ENCODE data around the gene NOP14. TPM values are rescaled to one million over a fixed set of nuclear protein-coding genes. Genes with fewer than 3 reads are reported as not detected.
A peak's percentile ranks its signal among the peaks of the same experiment; 100 is the strongest.
"Not testable (repeated sequence)": the region's sequence is repeated elsewhere in the genome, so short reads cannot be mapped to it uniquely, and the experiment has no call there.

The NOP14 gene
- total RNA-seq, 1 experiment from 2014 or later = 19.2 TPM

DNA sequence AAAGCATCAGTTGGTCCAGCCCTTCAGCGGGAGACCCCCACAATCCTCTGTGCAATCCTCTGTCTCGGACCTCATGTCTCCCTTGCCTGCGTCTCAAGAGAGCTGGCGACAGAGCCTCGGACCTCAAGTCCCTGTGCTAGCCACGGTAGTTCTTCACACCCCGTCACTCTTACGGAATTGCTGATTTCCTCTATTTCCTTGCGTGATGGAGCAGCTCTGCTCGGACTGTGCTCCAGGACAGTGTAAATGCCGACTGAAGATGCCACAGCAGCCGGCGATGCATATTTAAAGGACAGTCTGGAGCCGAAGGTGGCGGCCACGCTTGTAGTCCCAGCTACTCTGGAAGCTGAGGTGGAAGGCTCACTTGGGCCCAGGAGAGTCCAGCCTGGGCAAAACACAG lies 2.1 kb upstream of the NOP14 start:
- Histone ChIP-seq H3K4me3 (ENCODE audit: low read length) (no peak overlapping the region), H3K9me2 (replicated peaks; ENCODE audit: insufficient read depth, low read length) (no peaks in the 10 kb centered on the region), H3K9me3 (ENCODE audit: low read length) (no peaks in the 10 kb centered on the region), H3K27ac (ENCODE audit: low read length) (no peak overlapping the region), H3K79me2 (ENCODE audit: low read length) (peaks cover 22% of the 10 kb centered on the region), H3K9ac (ENCODE audit: low read length) (no peak overlapping the region), H3K27me3 (ENCODE audit: low read length) (no peaks in the 10 kb centered on the region), H2AFZ (ENCODE audit: low read length) (no peak overlapping the region), H3K4me1 (ENCODE audit: low read length) (peaks cover 18% of the 10 kb centered on the region), H4K20me1 (ENCODE audit: insufficient read depth, low read depth, low read length) (peaks cover 16% of the 10 kb centered on the region; the same call in 1 of the 2 replicates), H3K4me2 (ENCODE audit: low read depth, low read length, poor library complexity, severe bottlenecking) (no peak overlapping the region), H3K36me3 (ENCODE audit: insufficient read depth, low read length) (peaks cover 4% of the 10 kb centered on the region; the same call in 1 of the 2 replicates)
- DNase-seq = no peak

DNA sequence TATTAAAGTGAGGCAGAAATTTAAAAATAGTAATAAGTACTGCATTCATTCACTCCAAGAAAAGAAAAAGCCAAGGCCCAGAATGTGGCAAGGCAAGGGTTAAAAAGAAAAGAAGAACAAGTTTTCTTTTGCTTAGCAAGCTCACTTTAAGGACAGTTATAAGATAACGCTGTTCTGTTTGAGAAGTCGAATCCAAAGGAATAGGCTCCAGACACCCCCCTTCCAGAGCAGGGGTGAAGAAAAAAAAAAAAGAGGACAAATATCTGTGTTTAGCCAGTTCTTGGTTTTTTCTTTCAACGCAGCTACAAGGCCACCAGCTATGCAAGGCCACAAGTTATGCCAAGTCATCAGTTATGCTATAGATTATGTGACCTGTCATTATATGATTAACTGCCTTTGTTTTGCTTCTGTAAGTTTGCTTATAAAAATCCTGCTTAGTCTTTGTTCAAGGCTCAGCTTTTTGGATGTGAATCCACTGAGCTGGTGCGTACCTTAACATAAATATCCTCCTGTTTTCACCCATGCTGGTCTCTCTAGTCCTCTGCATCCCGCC lies 1.6 kb upstream of the NOP14 start:
- peaks cover 7% of the 10 kb centered on the region; the same call in 1 of the 2 replicates for H3K36me3 ChIP-seq (ENCODE audit: insufficient read depth, low read length)
- H2AFZ ChIP-seq (ENCODE audit: low read length) = no peak overlapping the region
- peak overlapping the region; percentile 92; the same call in 1 of the 2 replicates for H3K9ac ChIP-seq (ENCODE audit: low read length)
- no peak overlapping the region for H3K27ac ChIP-seq (ENCODE audit: low read length)
- H3K27me3 ChIP-seq (ENCODE audit: low read length) = no peaks in the 10 kb centered on the region
- peaks cover 27% of the 10 kb centered on the region for H3K79me2 ChIP-seq (ENCODE audit: low read length)
- no peak for DNase-seq
- no peaks in the 10 kb centered on the region for H3K9me3 ChIP-seq (ENCODE audit: low read length)
- H3K4me1 ChIP-seq (ENCODE audit: low read length) = peaks cover 18% of the 10 kb centered on the region
- H3K9me2 ChIP-seq (replicated peaks; ENCODE audit: insufficient read depth, low read length) = no peaks in the 10 kb centered on the region
- peaks cover 19% of the 10 kb centered on the region; the same call in 1 of the 2 replicates for H4K20me1 ChIP-seq (ENCODE audit: insufficient read depth, low read depth, low read length)
- H3K4me2 ChIP-seq (ENCODE audit: low read depth, low read length, poor library complexity, severe bottlenecking) = peak overlapping the region; percentile 94
- H3K4me3 ChIP-seq (ENCODE audit: low read length) = peak overlapping the region; percentile 81

DNA sequence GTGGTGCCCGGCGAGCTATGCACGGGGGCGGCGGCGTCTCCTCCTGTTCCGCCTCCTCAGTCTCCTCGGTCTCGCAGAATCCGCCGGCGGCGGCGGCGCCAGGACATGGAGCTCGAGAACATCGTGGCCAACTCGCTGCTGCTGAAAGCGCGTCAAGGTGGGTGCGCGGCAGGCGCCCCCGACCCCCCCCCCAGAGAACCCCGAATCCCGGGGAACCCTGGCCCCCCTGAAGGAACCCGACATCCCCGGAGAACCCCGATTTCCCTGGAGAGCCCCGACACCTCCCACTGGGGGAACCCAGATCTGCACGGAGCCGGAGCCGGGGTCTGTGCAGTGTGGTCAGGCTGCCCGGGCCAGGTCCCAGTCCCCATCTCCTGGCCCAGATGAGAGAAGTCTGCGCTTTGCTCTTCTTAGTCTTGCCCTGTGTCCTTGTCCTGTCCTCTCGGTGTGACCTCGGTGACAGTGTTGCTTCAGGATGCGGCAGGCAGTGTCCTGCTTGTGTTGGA lies 813 bp upstream of the NOP14 start:
- H3K4me3 ChIP-seq (ENCODE audit: low read length) = peak overlapping the region; percentile 81
- H3K4me2 ChIP-seq (ENCODE audit: low read depth, low read length, poor library complexity, severe bottlenecking) = peak overlapping the region; percentile 94
- peak overlapping the region; percentile 92 for H3K9ac ChIP-seq (ENCODE audit: low read length)
- peaks cover 11% of the 10 kb centered on the region; the same call in 1 of the 2 replicates for H3K36me3 ChIP-seq (ENCODE audit: insufficient read depth, low read length)
- no peaks in the 10 kb centered on the region for H3K9me3 ChIP-seq (ENCODE audit: low read length)
- no peak overlapping the region for H3K27ac ChIP-seq (ENCODE audit: low read length)
- H2AFZ ChIP-seq (ENCODE audit: low read length) = peak overlapping the region; percentile 90; the same call in 1 of the 2 replicates
- H3K9me2 ChIP-seq (replicated peaks; ENCODE audit: insufficient read depth, low read length) = no peaks in the 10 kb centered on the region
- peaks cover 22% of the 10 kb centered on the region; the same call in 1 of the 2 replicates for H4K20me1 ChIP-seq (ENCODE audit: insufficient read depth, low read depth, low read length)
- H3K4me1 ChIP-seq (ENCODE audit: low read length) = peaks cover 18% of the 10 kb centered on the region
- peak; percentile 81 for DNase-seq
- no peaks in the 10 kb centered on the region for H3K27me3 ChIP-seq (ENCODE audit: low read length)
- peaks cover 34% of the 10 kb centered on the region for H3K79me2 ChIP-seq (ENCODE audit: low read length)

DNA sequence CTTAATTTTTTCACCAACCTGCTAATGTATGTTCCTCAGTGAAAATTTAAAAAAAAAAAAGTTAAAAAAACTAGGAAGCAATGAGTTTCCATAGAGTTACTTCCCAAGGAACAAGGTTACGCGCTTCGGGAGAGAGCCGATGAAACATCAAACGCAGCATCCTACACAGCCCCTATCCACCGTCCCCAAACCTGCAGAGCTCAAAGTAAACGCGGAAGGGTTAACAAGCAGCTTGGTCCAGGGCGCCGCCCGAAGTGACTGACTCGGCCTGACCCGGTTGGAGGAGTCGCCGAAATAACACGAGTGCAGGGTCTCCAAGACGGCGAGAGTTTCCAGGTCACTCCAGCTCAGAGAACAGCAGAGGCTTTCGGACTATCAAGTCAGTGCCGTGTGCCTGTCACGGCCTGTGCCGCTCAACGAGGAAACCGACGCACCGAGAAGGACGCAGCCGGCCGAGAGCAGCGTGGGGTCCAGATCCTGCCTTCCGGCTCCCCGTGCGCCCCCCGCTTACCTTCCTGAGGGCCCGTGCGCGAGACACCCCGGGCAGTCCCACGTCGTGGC lies 512 bp downstream of the NOP14 start:
- DNase-seq = peak; percentile 87
- Histone ChIP-seq H3K79me2 (ENCODE audit: low read length) (peaks cover 48% of the 10 kb centered on the region), H3K4me3 (ENCODE audit: low read length) (peak overlapping the region; percentile 81), H3K9me3 (ENCODE audit: low read length) (no peaks in the 10 kb centered on the region), H3K4me1 (ENCODE audit: low read length) (peaks cover 18% of the 10 kb centered on the region), H3K4me2 (ENCODE audit: low read depth, low read length, poor library complexity, severe bottlenecking) (peak overlapping the region; percentile 94), H2AFZ (ENCODE audit: low read length) (peak overlapping the region; percentile 4; the same call in 1 of the 2 replicates), H3K9ac (ENCODE audit: low read length) (peak overlapping the region; percentile 92), H3K36me3 (ENCODE audit: insufficient read depth, low read length) (peaks cover 24% of the 10 kb centered on the region), H3K27ac (ENCODE audit: low read length) (peak overlapping the region; percentile 64), H3K27me3 (ENCODE audit: low read length) (no peaks in the 10 kb centered on the region), H4K20me1 (ENCODE audit: insufficient read depth, low read depth, low read length) (peaks cover 31% of the 10 kb centered on the region), H3K9me2 (replicated peaks; ENCODE audit: insufficient read depth, low read length) (no peaks in the 10 kb centered on the region)

DNA sequence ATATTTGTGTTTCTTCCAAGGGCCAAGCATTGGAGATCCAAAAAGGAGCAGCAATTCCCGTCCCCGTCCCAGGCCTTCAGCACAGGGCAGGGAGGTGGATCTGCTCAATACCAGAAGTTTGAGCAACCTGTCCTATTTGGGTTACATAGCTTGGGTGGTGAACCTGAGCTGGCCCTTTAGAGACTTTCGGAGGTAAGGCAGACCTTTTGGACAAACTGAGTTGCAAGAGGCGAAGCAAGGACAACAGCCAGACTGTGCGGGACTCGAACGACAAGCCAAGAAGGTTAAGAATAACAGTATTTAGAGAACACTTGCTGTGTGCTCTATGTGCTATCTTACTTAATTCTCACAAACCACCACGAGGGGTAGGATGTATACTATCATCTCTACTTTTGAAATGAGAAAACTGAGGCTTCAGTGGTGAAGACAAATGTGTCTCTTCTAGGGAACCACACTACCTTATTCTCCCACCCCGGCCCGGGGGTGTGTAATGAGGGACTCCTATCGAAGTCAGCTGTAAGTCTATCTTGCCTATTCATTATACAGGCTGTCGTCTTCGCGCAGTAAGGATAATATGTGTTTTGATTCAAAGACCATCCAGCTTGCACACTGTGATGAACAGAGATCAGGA lies 1.3 kb downstream of the NOP14 start:
- Histone ChIP-seq H3K9ac (ENCODE audit: low read length) (peak overlapping the region; percentile 92), H3K4me2 (ENCODE audit: low read depth, low read length, poor library complexity, severe bottlenecking) (peak overlapping the region; percentile 94), H3K4me1 (ENCODE audit: low read length) (peaks cover 18% of the 10 kb centered on the region), H4K20me1 (ENCODE audit: insufficient read depth, low read depth, low read length) (peaks cover 31% of the 10 kb centered on the region), H2AFZ (ENCODE audit: low read length) (no peak overlapping the region), H3K4me3 (ENCODE audit: low read length) (peak overlapping the region; percentile 81), H3K9me2 (replicated peaks; ENCODE audit: insufficient read depth, low read length) (no peaks in the 10 kb centered on the region), H3K36me3 (ENCODE audit: insufficient read depth, low read length) (peaks cover 32% of the 10 kb centered on the region), H3K27ac (ENCODE audit: low read length) (peak overlapping the region; percentile 64), H3K27me3 (ENCODE audit: low read length) (no peaks in the 10 kb centered on the region), H3K79me2 (ENCODE audit: low read length) (peaks cover 54% of the 10 kb centered on the region), H3K9me3 (ENCODE audit: low read length) (no peaks in the 10 kb centered on the region)
- DNase-seq = peak; percentile 62

DNA sequence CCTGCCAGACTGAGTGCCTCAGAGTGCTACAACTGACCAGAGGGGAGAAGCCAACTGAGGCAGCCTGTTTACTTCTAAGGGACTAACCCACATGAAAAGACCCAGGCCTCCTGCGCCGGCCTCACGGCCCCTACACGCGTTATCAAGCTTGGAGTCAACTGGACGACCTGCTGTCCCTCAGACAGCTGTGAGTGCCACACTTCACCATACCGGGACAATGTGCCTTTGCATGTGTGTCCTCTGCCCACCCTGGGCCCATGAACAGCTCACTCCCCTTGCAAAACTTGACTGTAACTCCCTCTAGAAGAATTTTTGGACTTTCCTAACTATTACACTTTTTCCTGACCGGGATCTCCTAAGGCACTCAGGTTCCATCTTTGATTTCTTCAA lies 1.8 kb downstream of the NOP14 start:
- Histone ChIP-seq H3K79me2 (ENCODE audit: low read length) (peaks cover 56% of the 10 kb centered on the region), H4K20me1 (ENCODE audit: insufficient read depth, low read depth, low read length) (peaks cover 34% of the 10 kb centered on the region), H3K36me3 (ENCODE audit: insufficient read depth, low read length) (peaks cover 37% of the 10 kb centered on the region), H3K27ac (ENCODE audit: low read length) (peak overlapping the region; percentile 64; the same call in 1 of the 2 replicates), H2AFZ (ENCODE audit: low read length) (no peak overlapping the region), H3K9ac (ENCODE audit: low read length) (peak overlapping the region; percentile 92), H3K9me2 (replicated peaks; ENCODE audit: insufficient read depth, low read length) (no peaks in the 10 kb centered on the region), H3K9me3 (ENCODE audit: low read length) (no peaks in the 10 kb centered on the region), H3K4me1 (ENCODE audit: low read length) (peaks cover 18% of the 10 kb centered on the region), H3K27me3 (ENCODE audit: low read length) (no peaks in the 10 kb centered on the region), H3K4me2 (ENCODE audit: low read depth, low read length, poor library complexity, severe bottlenecking) (peak overlapping the region; percentile 94), H3K4me3 (ENCODE audit: low read length) (peak overlapping the region; percentile 81)
- DNase-seq = no peak

DNA sequence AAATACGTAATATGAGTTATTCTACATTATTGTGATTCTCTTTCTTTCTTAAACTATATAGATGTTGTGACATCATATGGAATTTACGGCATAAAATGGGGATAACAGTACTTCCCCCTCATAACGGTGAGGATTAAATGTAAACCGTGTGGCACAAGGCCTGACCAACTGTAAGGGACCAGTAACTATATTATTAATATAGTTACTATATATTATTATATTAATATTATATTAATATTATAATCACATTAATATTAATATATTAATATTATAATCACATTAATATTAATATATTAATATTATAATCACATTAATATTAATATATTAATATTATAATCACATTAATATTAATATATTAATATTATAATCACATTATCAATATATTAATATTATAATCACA lies 2.8 kb downstream of the NOP14 start:
- H3K27me3 ChIP-seq (ENCODE audit: low read length); H3K9me2 ChIP-seq (replicated peaks; ENCODE audit: insufficient read depth, low read length); H2AFZ ChIP-seq (ENCODE audit: low read length); H3K9ac ChIP-seq (ENCODE audit: low read length); H3K9me3 ChIP-seq (ENCODE audit: low read length); H3K4me3 ChIP-seq (ENCODE audit: low read length); H3K4me2 ChIP-seq (ENCODE audit: low read depth, low read length, poor library complexity, severe bottlenecking); DNase-seq; H3K27ac ChIP-seq (ENCODE audit: low read length): not testable (repeated sequence)
- H4K20me1 ChIP-seq (ENCODE audit: insufficient read depth, low read depth, low read length) = peaks cover 44% of the 10 kb centered on the region
- H3K79me2 ChIP-seq (ENCODE audit: low read length) = peaks cover 64% of the 10 kb centered on the region
- peaks cover 18% of the 10 kb centered on the region for H3K4me1 ChIP-seq (ENCODE audit: low read length)
- H3K36me3 ChIP-seq (ENCODE audit: insufficient read depth, low read length) = peaks cover 47% of the 10 kb centered on the region

DNA sequence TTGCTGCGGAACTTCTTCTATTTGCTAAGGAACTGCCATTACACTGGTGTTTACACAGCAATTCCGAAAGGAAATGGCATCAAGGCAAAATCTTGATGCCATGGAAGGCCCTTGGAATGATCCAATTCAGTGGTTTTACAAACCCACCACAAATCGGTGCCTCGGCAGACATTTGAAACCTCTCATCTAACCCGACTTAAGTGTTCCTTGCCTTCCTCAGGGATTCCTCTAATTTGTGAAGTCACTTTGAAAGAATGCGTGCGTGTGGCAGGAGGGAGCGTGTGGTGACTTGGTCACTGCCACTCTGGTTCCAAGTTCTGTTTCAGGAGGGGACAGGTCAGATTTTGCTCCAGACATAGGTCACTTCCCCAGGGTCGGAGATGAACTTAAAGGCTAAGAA lies 4.8 kb downstream of the NOP14 start:
- Histone ChIP-seq H3K4me2 (ENCODE audit: low read depth, low read length, poor library complexity, severe bottlenecking) (no peak overlapping the region), H3K79me2 (ENCODE audit: low read length) (peaks cover 64% of the 10 kb centered on the region), H3K9me2 (replicated peaks; ENCODE audit: insufficient read depth, low read length) (no peaks in the 10 kb centered on the region), H3K4me1 (ENCODE audit: low read length) (peaks cover 11% of the 10 kb centered on the region), H4K20me1 (ENCODE audit: insufficient read depth, low read depth, low read length) (peaks cover 40% of the 10 kb centered on the region), H2AFZ (ENCODE audit: low read length) (no peak overlapping the region), H3K4me3 (ENCODE audit: low read length) (no peak overlapping the region), H3K9ac (ENCODE audit: low read length) (no peak overlapping the region), H3K9me3 (ENCODE audit: low read length) (no peaks in the 10 kb centered on the region), H3K36me3 (ENCODE audit: insufficient read depth, low read length) (peaks cover 48% of the 10 kb centered on the region), H3K27ac (ENCODE audit: low read length) (no peak overlapping the region), H3K27me3 (ENCODE audit: low read length) (no peaks in the 10 kb centered on the region)
- no peak for DNase-seq

Measured in Karpas-422 (cell line).